ENCODE data around the gene ATPAF2.
"Not testable (repeated sequence)": the region's sequence is repeated elsewhere in the genome, so short reads cannot be mapped to it uniquely, and the experiment has no call there.

Gene ATPAF2

GRCh38 chr17:18009609-18010420, 29.2 kb downstream of the ATPAF2 start:
- no peak for DNase-seq

- DNase-seq: no peak
Observed at GRCh38 chr17:18008496-18009268, 30.3 kb downstream of the ATPAF2 start.

GRCh38 chr17:18006495-18007239, 32.3 kb downstream of the ATPAF2 start:
- no peak for DNase-seq

- DNase-seq: no peak
Observed at GRCh38 chr17:18005496-18005895, 33.5 kb downstream of the ATPAF2 start.

- DNase-seq: no peak
Observed at GRCh38 chr17:18004884-18005305, 34.1 kb downstream of the ATPAF2 start.

- DNase-seq: no peak
Observed at GRCh38 chr17:18004345-18004744, 34.6 kb downstream of the ATPAF2 start.

GRCh38 chr17:18002171-18002570, 36.8 kb downstream of the ATPAF2 start:
- no peak for DNase-seq

GRCh38 chr17:18000030-18000408, 38.9 kb downstream of the ATPAF2 start:
- DNase-seq: no peak

GRCh38 chr17:17999364-18000029, 39.5 kb downstream of the ATPAF2 start:
- DNase-seq: no peak

GRCh38 chr17:17998934-17999333, 40.0 kb downstream of the ATPAF2 start:
- DNase-seq: no peak

GRCh38 chr17:17995887-17996286, 43.1 kb downstream of the ATPAF2 start:
- not testable (repeated sequence) for DNase-seq

GRCh38 chr17:17994271-17995069, 44.5 kb downstream of the ATPAF2 start:
- DNase-seq: no peak

- DNase-seq: no peak
Observed at GRCh38 chr17:17993852-17994251, 45.1 kb downstream of the ATPAF2 start.

GRCh38 chr17:17993366-17993765, 45.6 kb downstream of the ATPAF2 start:
- no peak for DNase-seq

GRCh38 chr17:17990282-17990681, 48.7 kb downstream of the ATPAF2 start:
- no peak for DNase-seq

- DNase-seq: no peak
Observed at GRCh38 chr17:17989618-17990017, 49.4 kb downstream of the ATPAF2 start.

GRCh38 chr17:17989081-17989480, 49.9 kb downstream of the ATPAF2 start:
- no peak for DNase-seq

- no peak for DNase-seq
Observed at GRCh38 chr17:17988427-17988945, 50.5 kb downstream of the ATPAF2 start.

GRCh38 chr17:17987901-17988300, 51.1 kb downstream of the ATPAF2 start:
- no peak for DNase-seq

GRCh38 chr17:17987187-17987896, 51.6 kb downstream of the ATPAF2 start:
- no peak for DNase-seq

- no peak for DNase-seq
Observed at GRCh38 chr17:17985555-17985954, 53.4 kb downstream of the ATPAF2 start.

Data from NCI-H774 (cell line).